Fibroblast of lung (primary cell): Measurements from ENCODE around the gene STARD5.

Experiments used
- EZH2 ChIP-seq: IDR thresholded peaks from 2 replicates; pipeline ENCODE4 v1.5.1; 2012; ENCODE audit warnings: low read length, control low read depth, mild to moderate bottlenecking; ENCODE audit errors: missing control alignments
- TF ChIP-seq, protein P1 (sequence below), 2 donors: IDR thresholded peaks in 1 of 2; conservative IDR thresholded peaks in 1 of 2; 1 replicate in 1 of 2; 2 replicates in 1 of 2; pipeline ENCODE4 v1.5.1; 2011 to 2012; ENCODE audit warnings: low read length in 2 of 2, control low read depth in 1 of 2, inconsistent platforms in 1 of 2, low read depth in 1 of 2, mild to moderate bottlenecking in 1 of 2

DNA sequence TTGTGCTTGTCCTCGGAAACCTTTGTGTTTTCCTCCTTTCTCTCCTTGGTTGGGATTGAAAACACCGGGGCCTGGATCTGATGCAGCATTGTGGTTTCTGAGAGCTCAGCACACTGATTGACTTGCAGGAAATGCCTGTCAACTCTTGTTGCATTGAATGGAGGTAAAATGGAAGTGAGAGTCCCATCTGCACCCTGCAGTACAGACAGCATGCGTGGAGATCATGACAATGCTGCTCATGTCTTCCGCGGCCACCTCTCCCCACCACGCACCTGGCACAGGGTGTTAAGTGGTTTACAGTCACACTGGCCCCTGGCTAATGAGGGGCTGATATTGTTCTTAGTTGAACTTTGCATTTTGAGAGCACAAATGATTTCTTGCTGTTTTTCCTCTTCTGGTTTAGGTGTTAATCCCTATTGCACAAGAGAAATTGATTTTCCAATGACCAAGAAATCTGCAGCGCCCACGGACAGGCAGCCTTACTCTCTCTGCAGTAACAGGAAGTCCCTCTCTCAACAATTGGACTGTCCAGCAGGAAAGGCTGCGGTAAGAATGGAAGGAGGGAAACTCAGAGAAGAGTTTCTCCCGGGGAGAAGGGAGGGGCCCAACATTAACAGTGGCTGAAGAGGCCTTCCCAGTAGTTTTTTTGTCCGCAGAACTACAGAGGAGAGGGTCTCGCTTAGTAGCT lies 58.5 kb downstream of the STARD5 start:
- TF ChIP-seq, protein P1, sequence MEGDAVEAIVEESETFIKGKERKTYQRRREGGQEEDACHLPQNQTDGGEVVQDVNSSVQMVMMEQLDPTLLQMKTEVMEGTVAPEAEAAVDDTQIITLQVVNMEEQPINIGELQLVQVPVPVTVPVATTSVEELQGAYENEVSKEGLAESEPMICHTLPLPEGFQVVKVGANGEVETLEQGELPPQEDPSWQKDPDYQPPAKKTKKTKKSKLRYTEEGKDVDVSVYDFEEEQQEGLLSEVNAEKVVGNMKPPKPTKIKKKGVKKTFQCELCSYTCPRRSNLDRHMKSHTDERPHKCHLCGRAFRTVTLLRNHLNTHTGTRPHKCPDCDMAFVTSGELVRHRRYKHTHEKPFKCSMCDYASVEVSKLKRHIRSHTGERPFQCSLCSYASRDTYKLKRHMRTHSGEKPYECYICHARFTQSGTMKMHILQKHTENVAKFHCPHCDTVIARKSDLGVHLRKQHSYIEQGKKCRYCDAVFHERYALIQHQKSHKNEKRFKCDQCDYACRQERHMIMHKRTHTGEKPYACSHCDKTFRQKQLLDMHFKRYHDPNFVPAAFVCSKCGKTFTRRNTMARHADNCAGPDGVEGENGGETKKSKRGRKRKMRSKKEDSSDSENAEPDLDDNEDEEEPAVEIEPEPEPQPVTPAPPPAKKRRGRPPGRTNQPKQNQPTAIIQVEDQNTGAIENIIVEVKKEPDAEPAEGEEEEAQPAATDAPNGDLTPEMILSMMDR (conservative IDR thresholded peaks at IDR 0.05 in 1 of 2, IDR thresholded peaks at IDR 0.05 in 1 of 2; ENCODE audit: low read depth in 1 of 2, low read length in 2 of 2) = no peak
- TF ChIP-seq EZH2 = no peak
